K562 (cell line): Measurements from ENCODE around the gene INTS6. TPM values are rescaled to one million over a fixed set of nuclear protein-coding genes. Genes with fewer than 3 reads are reported as not detected.

Experiments
- ATAC-seq: fragments of 200-7000 bp; cut with Tn5 transposase; 3 replicates; pipeline ENCODE4 v1.9.1; 2020; ENCODE audit warnings: moderate library complexity
- BruUV-seq: library from RNA; stranded (reverse); fragments of 400-500 nt; replicated peaks from 2 replicates; lab custom pipeline; 2021; lab: Mats Ljungman, UMichigan
- CTCF ChIA-PET: fragments of 300-600 bp; formaldehyde crosslinking; extraction: SDS; loops from one replicate; lab custom pipeline; 2021; ENCODE audit warnings: low intra/inter-chr PET ratio; lab: Yijun Ruan, JAX
- POLR2A ChIA-PET: fragments of 300-600, 350-650 bp; sonication (Branson Sonifier 250); formaldehyde crosslinking; extraction: SDS; loops from one replicate; lab custom pipeline; 2021; ENCODE audit warnings: antibody characterized with exemption, inconsistent platforms; lab: Yijun Ruan, JAX
- DNase-seq, 4 experiments: peaks; one replicate each; pipeline versions ENCODE4 v3.0.0 to v3.0.0-alpha.2; 2011 to 2018; ENCODE audit warnings: low spot score in 3 of 4, mixed read lengths in 3 of 4; ENCODE audit errors: extremely low read depth in 1 of 4
- FAIRE-seq: peaks from 2 replicates; lab custom pipeline; 2011; peaks lifted over from hg19 to GRCh38; lab: Jason Lieb, UNC
- H2AFZ ChIP-seq: 2 replicates; pipeline ENCODE4 v1.6.0; 2011; ENCODE audit warnings: low read depth, low read length, control low read depth, inconsistent platforms
- H3K27ac ChIP-seq: fragments of 200-600 bp; 3 replicates; pipeline ENCODE4 v1.8.0; 2011; ENCODE audit warnings: low read depth, mild to moderate bottlenecking, control low read depth, inconsistent platforms, low read length, moderate library complexity, mixed read lengths; ENCODE audit errors: extremely low read depth
- H3K27me3 ChIP-seq, 2 experiments: fragments of 300-600 bp in 1 of 2; 2 replicates in 1 of 2; 3 replicates in 1 of 2; pipeline versions ENCODE4 v1.6.0 to v1.8.0; 2011; ENCODE audit warnings: inconsistent platforms in 2 of 2, low read length in 2 of 2, mild to moderate bottlenecking in 1 of 2, mixed read lengths in 1 of 2, moderate library complexity in 1 of 2; ENCODE audit not compliant: control insufficient read depth in 2 of 2, insufficient read depth in 2 of 2
- H3K36me3 ChIP-seq: fragments of 300-600 bp; 3 replicates; pipeline ENCODE4 v1.8.0; 2011; ENCODE audit warnings: mild to moderate bottlenecking, low read length, inconsistent platforms; ENCODE audit not compliant: control insufficient read depth, insufficient read depth
- H3K4me1 ChIP-seq, 2 experiments: fragments of 200-600 bp in 1 of 2; replicated peaks in 1 of 2; 2 replicates in 1 of 2; 3 replicates in 1 of 2; pipeline versions ENCODE4 v1.5.1 to v1.8.0; 2011; ENCODE audit warnings: inconsistent platforms in 2 of 2, low read length in 2 of 2, mild to moderate bottlenecking in 1 of 2, mixed read lengths in 1 of 2, moderate library complexity in 1 of 2; ENCODE audit not compliant: control insufficient read depth in 2 of 2, insufficient read depth in 2 of 2
- H3K4me2 ChIP-seq: 2 replicates; pipeline ENCODE4 v1.6.1; 2011; ENCODE audit warnings: low read length, control low read depth, inconsistent platforms, mixed read lengths; ENCODE audit not compliant: insufficient read depth
- H3K4me3 ChIP-seq: fragments of 200-600 bp; sonication (generic), shearing (Covaris generic); 2 replicates; pipeline ENCODE4 v1.5.1; 2016; ENCODE audit warnings: control low read depth, inconsistent platforms
- H3K79me2 ChIP-seq: fragments of 200-600 bp; 3 replicates; pipeline ENCODE4 v1.8.0; 2011; ENCODE audit warnings: low read length, inconsistent platforms; ENCODE audit not compliant: control insufficient read depth, insufficient read depth
- H3K9ac ChIP-seq, 2 experiments: 2 replicates each; pipeline versions ENCODE4 v1.6.0 to v1.6.1; 2011; ENCODE audit warnings: low read depth in 2 of 2, low read length in 2 of 2, control low read depth in 1 of 2, inconsistent platforms in 1 of 2, mild to moderate bottlenecking in 1 of 2, mixed read lengths in 1 of 2; ENCODE audit not compliant: insufficient read depth in 1 of 2
- H3K9me1 ChIP-seq: one replicate; pipeline ENCODE4 v1.6.0; 2011; ENCODE audit warnings: inconsistent platforms, mild to moderate bottlenecking, low read length, moderate library complexity; ENCODE audit not compliant: control insufficient read depth, insufficient read depth
- H3K9me3 ChIP-seq: replicated peaks from 2 replicates; pipeline ENCODE4 v1.5.1; 2011; ENCODE audit warnings: low read depth, low read length, inconsistent platforms; ENCODE audit not compliant: control insufficient read depth, insufficient read depth
- H4K20me1 ChIP-seq: replicated peaks from 2 replicates; pipeline ENCODE4 v1.6.1; 2011; ENCODE audit warnings: low read length, inconsistent platforms, mixed read lengths; ENCODE audit not compliant: control insufficient read depth, insufficient read depth
- BRCA1 ChIP-seq, 2 experiments: fragments of 450-650 bp in 1 of 2; sonication (generic) in 1 of 2; formaldehyde crosslinking in 1 of 2; IDR thresholded peaks; 2 replicates each; pipeline versions ENCODE4 v1.5.0 to v1.6.1; 2017 to 2020; ENCODE audit warnings: mild to moderate bottlenecking in 1 of 2, missing genetic modification reagents in 1 of 2
- EGR1 ChIP-seq: fragments of 450-650 bp; conservative IDR thresholded peaks from 2 replicates; pipeline ENCODE4 v1.6.1; 2017; ENCODE audit warnings: mild to moderate bottlenecking
- ELF2 ChIP-seq: fragments of 250-450 bp; sonication (Bioruptor Pico); IDR thresholded peaks from 2 replicates; pipeline ENCODE4 v1.5.0; 2021; ENCODE audit warnings: mild to moderate bottlenecking
- MAZ ChIP-seq, 2 experiments: fragments of 450-650 bp in 1 of 2; sonication (generic) in 1 of 2; formaldehyde crosslinking; IDR thresholded peaks in 1 of 2; conservative IDR thresholded peaks in 1 of 2; 2 replicates each; pipeline versions ENCODE4 v1.4.0 to v1.5.0; 2020; ENCODE audit warnings: mild to moderate bottlenecking in 1 of 2, missing genetic modification reagents in 1 of 2
- MEF2A ChIP-seq: IDR thresholded peaks from 2 replicates; pipeline ENCODE4 v1.6.1; 2011; ENCODE audit warnings: low read depth, mild to moderate bottlenecking, low read length, moderate library complexity; ENCODE audit not compliant: control insufficient read depth
- NR3C1 ChIP-seq: sonication (generic); formaldehyde crosslinking; IDR thresholded peaks from 2 replicates; pipeline ENCODE4 v1.8.1; 2022; ENCODE audit warnings: missing genetic modification reagents
- POLR2AphosphoS2 ChIP-seq: IDR thresholded peaks from 2 replicates; pipeline ENCODE4 v1.6.1; 2012; ENCODE audit warnings: low read length, improper control_type of control experiment
- PRPF4 ChIP-seq: fragments of 200-400 bp; formaldehyde crosslinking; IDR thresholded peaks from one replicate; pipeline ENCODE4 v1.6.1; 2017; ENCODE audit warnings: low read length, low read depth, mild to moderate bottlenecking; ENCODE audit not compliant: insufficient read depth, poor library complexity, severe bottlenecking
- ZBTB8A ChIP-seq: fragments of 450-650 bp; IDR thresholded peaks from 2 replicates; pipeline ENCODE4 v1.6.1; 2018; ENCODE audit warnings: mild to moderate bottlenecking, moderate library complexity; ENCODE audit not compliant: partially characterized antibody
- ZNF184 ChIP-seq: sonication (generic); formaldehyde crosslinking; IDR thresholded peaks from 2 replicates; pipeline ENCODE4 v1.5.0; 2020; ENCODE audit warnings: missing genetic modification reagents
- ZNF197 ChIP-seq: fragments of 200-800 bp; sonication (Bioruptor generic); IDR thresholded peaks from 2 replicates; pipeline ENCODE4 v1.6.1; 2016; ENCODE audit warnings: low read depth, missing genetic modification characterization, missing compliant biosample characterization
- ZNF551 ChIP-seq: fragments of 250-450 bp; sonication (Bioruptor Pico); IDR thresholded peaks from 2 replicates; pipeline ENCODE4 v1.5.0; 2021; ENCODE audit warnings: mild to moderate bottlenecking, moderate library complexity
- WGBS: fragments of 100-300 bp; shearing (Covaris generic); methylation state at CpG from one replicate; pipeline ENCODE4 v1.1.6; 2016; ENCODE audit warnings: low coverage, mixed read lengths; ENCODE audit not compliant: insufficient coverage; ENCODE audit errors: missing lambda C conversion rate; 5-methylcytosine and 5-hydroxymethylcytosine counted together
- in situ Hi-C: fragments of 300-500 bp; cut with MboI; formaldehyde crosslinking; loops from 4 replicates; pipeline ENCODE4 v1.15.0; 2018; ENCODE audit warnings: inconsistent platforms, mixed read lengths
- intact Hi-C: fragments of 100-400 bp; cut with micrococcal nuclease; formaldehyde crosslinking; loops from 2 replicates; pipeline ENCODE4 v1.14.2; 2022
- polyA plus RNA-seq, 8 experiments: library from polyadenylated mRNA; depleted of rRNA in 4 of 8; stranded (reverse) in 5 of 8; unstranded in 3 of 8; fragments of >200 nt; fragmentation: Nextera tagmentation in 2 of 8; fragmentation: Illumina TruSeq in 1 of 8; extraction: Ambion mirVana in 2 of 8; extraction: Trizol in 1 of 8; gene quantifications; 2 replicates each; pipeline versions ENCODE4 v1.2.1 to v1.2.3, GENCODE V29; 2011 to 2014; ENCODE audit warnings: inconsistent platforms in 1 of 8, missing spikeins in 1 of 8
- total RNA-seq, 7 experiments: library from RNA; depleted of rRNA in 6 of 7; stranded (reverse); fragments of >200 nt in 6 of 7; fragmentation: Illumina TruSeq in 2 of 7; extraction: Trizol in 2 of 7; gene quantifications; 2 replicates each; pipeline versions ENCODE4 v1.2.1 to v1.2.3, GENCODE V29; 2011 to 2021; ENCODE audit warnings: low replicate concordance in 1 of 7
- TF ChIP-seq, protein P1 (sequence below): sonication (generic); formaldehyde crosslinking; IDR thresholded peaks from 2 replicates; pipeline ENCODE4 v1.8.0; 2022; ENCODE audit warnings: mild to moderate bottlenecking, missing genetic modification reagents, borderline replicate concordance
- TF ChIP-seq, protein P2 (sequence below): sonication (generic); formaldehyde crosslinking; IDR thresholded peaks from 2 replicates; pipeline ENCODE4 v1.9.0; 2022; ENCODE audit warnings: mild to moderate bottlenecking, missing genetic modification reagents
- TF ChIP-seq, protein P3 (sequence below): sonication (generic); formaldehyde crosslinking; IDR thresholded peaks from 2 replicates; pipeline ENCODE4 v1.8.0; 2022; ENCODE audit warnings: missing genetic modification reagents, mild to moderate bottlenecking, borderline replicate concordance

Gene INTS6
- total and polyA plus RNA-seq, 9 of the 15 experiments (the other 6 are each of a cell fraction or from before 2014, with no cell fraction given), result 3.7 to 29.8 (median 16.1) TPM

DNA sequence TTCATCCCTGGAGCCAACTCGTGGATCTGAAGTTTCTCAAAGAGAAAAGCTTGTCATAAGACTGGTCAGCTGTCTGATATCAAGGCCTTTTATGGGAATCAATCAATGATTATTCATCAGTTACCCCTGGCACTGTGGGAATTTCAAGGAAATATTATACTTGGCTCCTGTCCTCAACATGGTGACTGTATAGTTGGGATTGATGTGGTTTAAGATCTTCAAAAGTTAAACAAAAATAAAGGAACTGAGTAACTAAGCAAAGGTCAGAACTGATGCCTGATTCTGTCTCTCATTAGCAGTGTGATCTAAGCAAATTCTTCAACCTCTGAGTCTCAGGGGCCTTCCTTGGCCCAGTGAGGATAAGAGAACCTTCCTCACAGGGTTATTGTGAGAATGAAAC is 135.6 kb downstream of the INTS6 start:
- in situ Hi-C loops, result no loop called here
- no peak overlapping the region for H3K27ac ChIP-seq
- WGBS, result no CpG with 5 or more reads among the region's 1 CpG
- intact Hi-C loops, result no loop called here
- H3K9me1 ChIP-seq, result no peaks in the 10 kb centered on the region
- DNase-seq (no peak), FAIRE-seq (no peak), ATAC-seq (no peak)
- H4K20me1 ChIP-seq, result no peaks in the 10 kb centered on the region
- CTCF ChIA-PET, result no interaction called here
- no peaks in the 10 kb centered on the region for H3K79me2 ChIP-seq
- no peak for TF ChIP-seq EGR1
- TF ChIP-seq ZNF197 (CRISPR knock-in tag), result no peak
- no peak for TF ChIP-seq ZNF551 (CRISPR knock-in tag)
- TF ChIP-seq ZNF184 (CRISPR knock-in tag), result no peak
- no peak for TF ChIP-seq PRPF4
- TF ChIP-seq, protein P1, sequence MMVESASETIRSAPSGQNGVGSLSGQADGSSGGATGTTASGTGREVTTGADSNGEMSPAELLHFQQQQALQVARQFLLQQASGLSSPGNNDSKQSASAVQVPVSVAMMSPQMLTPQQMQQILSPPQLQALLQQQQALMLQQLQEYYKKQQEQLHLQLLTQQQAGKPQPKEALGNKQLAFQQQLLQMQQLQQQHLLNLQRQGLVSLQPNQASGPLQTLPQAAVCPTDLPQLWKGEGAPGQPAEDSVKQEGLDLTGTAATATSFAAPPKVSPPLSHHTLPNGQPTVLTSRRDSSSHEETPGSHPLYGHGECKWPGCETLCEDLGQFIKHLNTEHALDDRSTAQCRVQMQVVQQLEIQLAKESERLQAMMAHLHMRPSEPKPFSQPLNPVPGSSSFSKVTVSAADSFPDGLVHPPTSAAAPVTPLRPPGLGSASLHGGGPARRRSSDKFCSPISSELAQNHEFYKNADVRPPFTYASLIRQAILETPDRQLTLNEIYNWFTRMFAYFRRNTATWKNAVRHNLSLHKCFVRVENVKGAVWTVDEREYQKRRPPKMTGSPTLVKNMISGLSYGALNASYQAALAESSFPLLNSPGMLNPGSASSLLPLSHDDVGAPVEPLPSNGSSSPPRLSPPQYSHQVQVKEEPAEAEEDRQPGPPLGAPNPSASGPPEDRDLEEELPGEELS (CRISPR knock-in tag), result no peak
- TF ChIP-seq, protein P2, sequence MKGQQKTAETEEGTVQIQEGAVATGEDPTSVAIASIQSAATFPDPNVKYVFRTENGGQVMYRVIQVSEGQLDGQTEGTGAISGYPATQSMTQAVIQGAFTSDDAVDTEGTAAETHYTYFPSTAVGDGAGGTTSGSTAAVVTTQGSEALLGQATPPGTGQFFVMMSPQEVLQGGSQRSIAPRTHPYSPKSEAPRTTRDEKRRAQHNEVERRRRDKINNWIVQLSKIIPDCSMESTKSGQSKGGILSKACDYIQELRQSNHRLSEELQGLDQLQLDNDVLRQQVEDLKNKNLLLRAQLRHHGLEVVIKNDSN (CRISPR knock-in tag), result no peak
- no peak for TF ChIP-seq MAZ (CRISPR knock-in tag; conservative IDR thresholded peaks at IDR 0.05 in 1 of 2, IDR thresholded peaks at IDR 0.05 in 1 of 2)
- no peak for TF ChIP-seq ELF2 (CRISPR knock-in tag)
- no peak for TF ChIP-seq POLR2AphosphoS2
- TF ChIP-seq ZBTB8A, result no peak
- TF ChIP-seq NR3C1 (CRISPR knock-in tag), result no peak
- TF ChIP-seq, protein P3, sequence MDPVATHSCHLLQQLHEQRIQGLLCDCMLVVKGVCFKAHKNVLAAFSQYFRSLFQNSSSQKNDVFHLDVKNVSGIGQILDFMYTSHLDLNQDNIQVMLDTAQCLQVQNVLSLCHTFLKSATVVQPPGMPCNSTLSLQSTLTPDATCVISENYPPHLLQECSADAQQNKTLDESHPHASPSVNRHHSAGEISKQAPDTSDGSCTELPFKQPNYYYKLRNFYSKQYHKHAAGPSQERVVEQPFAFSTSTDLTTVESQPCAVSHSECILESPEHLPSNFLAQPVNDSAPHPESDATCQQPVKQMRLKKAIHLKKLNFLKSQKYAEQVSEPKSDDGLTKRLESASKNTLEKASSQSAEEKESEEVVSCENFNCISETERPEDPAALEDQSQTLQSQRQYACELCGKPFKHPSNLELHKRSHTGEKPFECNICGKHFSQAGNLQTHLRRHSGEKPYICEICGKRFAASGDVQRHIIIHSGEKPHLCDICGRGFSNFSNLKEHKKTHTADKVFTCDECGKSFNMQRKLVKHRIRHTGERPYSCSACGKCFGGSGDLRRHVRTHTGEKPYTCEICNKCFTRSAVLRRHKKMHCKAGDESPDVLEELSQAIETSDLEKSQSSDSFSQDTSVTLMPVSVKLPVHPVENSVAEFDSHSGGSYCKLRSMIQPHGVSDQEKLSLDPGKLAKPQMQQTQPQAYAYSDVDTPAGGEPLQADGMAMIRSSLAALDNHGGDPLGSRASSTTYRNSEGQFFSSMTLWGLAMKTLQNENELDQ (CRISPR knock-in tag), result no peak
- TF ChIP-seq MEF2A, result no peak
- no peak for TF ChIP-seq BRCA1 (IDR thresholded peaks at IDR 0.05)
- no peak for TF ChIP-seq BRCA1 (CRISPR knock-in tag; IDR thresholded peaks at IDR 0.05)
- peaks cover 5 to 16% of the 10 kb centered on the region in 2 experiments; a peak in 4 of 5 replicates for H3K27me3 ChIP-seq
- H3K4me2 ChIP-seq, result no peak overlapping the region
- H3K9me3 ChIP-seq, result no peaks in the 10 kb centered on the region
- POLR2A ChIA-PET, result interaction anchor here (0.7 kb wide), 1 partner anchor 14 kb away, joined by 3 read pairs; no protein-coding TSS in a partner anchor
- no peak overlapping the region for H2AFZ ChIP-seq
- H3K4me1 ChIP-seq, result no peaks in the 10 kb centered on the region
- H3K4me3 ChIP-seq, result no peak overlapping the region
- H3K9ac ChIP-seq, result no peak overlapping the region
- no peaks in the 10 kb centered on the region for H3K36me3 ChIP-seq
- no TSS peak for BruUV-seq
